ENCODE data around the gene LRRC73.

The LRRC73 gene

DNA sequence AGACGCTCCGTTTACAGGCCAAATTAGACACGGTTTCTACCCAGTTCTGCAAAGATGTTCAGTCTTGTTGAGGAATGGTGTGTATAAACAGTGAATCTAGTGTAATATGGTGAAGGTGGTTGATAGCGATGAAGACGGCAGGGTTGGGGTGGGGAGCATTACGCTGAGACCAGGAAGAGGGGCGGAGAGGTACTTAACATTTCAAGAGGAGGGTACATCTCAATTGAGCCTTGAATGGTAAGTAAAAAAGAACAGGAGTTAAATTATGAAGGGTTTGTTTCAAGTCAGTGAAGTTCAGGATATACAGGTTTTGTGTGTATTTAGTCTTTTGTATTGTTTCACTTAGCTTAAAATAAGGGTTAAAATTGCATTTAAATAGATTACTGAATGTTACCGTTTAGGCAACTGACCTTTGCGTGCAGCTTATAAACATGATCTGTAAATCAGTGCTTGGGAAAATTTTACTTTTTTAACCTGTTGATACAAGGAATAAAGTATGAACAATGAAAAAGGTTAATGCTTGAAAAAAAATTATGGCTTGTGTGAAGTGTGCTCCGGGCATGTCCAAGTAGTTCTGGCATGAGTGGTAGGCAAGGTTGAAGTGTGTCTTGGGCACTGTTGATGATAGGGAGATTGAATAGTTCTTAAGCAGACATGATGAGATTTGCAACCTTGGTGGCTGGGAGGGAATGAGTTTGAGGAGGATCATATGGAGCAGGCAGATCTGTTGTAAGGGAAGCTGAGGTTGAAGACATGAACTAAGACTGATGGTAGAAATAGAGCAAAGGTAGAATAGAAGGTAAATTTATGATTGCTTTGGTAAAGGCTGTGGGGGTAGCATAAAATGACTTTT is 7.6 kb upstream of the LRRC73 start:
- no peak for DNase-seq (ENCODE audit: low spot score)
- in situ Hi-C loops (cut with MboI; ENCODE audit: low pct_unique_long_range_greater_than_20kb, low sequenced_read_pairs, unreplicated experiment): no loop called here
- TF ChIP-seq, protein P1, sequence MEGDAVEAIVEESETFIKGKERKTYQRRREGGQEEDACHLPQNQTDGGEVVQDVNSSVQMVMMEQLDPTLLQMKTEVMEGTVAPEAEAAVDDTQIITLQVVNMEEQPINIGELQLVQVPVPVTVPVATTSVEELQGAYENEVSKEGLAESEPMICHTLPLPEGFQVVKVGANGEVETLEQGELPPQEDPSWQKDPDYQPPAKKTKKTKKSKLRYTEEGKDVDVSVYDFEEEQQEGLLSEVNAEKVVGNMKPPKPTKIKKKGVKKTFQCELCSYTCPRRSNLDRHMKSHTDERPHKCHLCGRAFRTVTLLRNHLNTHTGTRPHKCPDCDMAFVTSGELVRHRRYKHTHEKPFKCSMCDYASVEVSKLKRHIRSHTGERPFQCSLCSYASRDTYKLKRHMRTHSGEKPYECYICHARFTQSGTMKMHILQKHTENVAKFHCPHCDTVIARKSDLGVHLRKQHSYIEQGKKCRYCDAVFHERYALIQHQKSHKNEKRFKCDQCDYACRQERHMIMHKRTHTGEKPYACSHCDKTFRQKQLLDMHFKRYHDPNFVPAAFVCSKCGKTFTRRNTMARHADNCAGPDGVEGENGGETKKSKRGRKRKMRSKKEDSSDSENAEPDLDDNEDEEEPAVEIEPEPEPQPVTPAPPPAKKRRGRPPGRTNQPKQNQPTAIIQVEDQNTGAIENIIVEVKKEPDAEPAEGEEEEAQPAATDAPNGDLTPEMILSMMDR (IDR thresholded peaks at IDR 0.05; ENCODE audit: extremely low read depth, insufficient read depth, missing control alignments): no peak

DNA sequence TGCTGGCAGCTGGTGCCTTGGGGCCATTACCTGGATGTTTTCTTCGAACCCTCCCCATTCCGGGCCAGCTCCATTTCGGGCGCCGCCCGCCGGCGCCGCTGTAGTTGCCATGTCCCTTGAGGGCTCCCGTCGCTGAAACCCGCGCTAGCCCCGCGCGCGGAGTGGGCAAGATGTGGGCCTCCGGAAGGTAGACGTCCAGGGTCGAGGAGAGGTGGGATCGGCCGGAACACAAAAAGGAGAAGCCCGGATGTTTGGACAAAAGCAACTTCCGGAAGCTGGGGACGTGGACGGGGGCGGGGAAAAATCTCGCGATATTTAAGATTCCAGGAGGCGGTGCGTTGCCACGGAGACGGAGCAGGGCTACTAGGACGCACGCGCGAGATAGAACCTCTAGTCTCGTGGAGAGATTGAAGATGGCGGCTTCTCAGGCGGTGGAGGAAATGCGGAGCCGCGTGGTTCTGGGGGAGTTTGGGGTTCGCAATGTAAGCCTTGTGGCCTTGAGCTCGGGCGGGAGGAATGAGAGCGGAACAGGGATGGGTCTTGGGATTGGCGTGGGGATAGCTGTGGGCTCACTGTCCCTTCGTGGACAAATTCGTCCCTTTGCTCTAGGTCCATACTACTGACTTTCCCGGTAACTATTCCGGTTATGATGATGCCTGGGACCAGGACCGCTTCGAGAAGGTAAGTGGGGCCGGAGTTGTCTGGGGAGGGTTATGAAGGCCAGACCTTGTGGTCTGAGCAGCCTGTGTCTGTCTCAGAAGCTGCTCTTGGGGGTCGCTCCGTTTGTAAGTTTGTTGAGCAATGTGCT is 6.8 kb upstream of the LRRC73 start, which contains the start of the genes POLR1C and YIPF3:
TSS of gene POLR1C (plus strand) at position 393 of the 808 bp plus-strand sequence. CDS start at position 414, 21 bp downstream.
TSS of gene YIPF3 (minus strand) at position 230 of the 808 bp plus-strand sequence. CDS start at position 111, 119 bp downstream.
- in situ Hi-C loops (cut with MboI; ENCODE audit: low pct_unique_long_range_greater_than_20kb, low sequenced_read_pairs, unreplicated experiment): no loop called here
- TF ChIP-seq, protein P1 (IDR thresholded peaks at IDR 0.05; ENCODE audit: extremely low read depth, insufficient read depth, missing control alignments): no peak
- peak; percentile 96 for DNase-seq (ENCODE audit: low spot score)

DNA sequence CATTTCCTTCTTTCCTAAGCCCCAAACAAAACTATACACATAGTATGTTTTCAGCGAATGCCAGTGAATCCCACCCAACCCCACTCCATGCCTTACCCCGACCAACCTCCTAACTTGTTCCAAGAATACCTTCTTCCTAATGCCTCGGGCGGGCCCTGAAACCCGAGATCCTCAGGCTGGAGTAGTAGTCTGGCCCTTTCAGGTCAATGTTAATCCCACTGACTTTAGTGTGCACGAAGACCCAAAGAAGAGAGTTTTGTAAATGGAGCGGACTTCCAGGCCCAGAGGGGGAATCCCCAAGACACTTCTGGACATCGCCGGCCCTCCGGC is 6.2 kb upstream of the LRRC73 start:
- in situ Hi-C loops (cut with MboI; ENCODE audit: low pct_unique_long_range_greater_than_20kb, low sequenced_read_pairs, unreplicated experiment): no loop called here
- TF ChIP-seq, protein P1 (IDR thresholded peaks at IDR 0.05; ENCODE audit: extremely low read depth, insufficient read depth, missing control alignments): no peak
- no peak for DNase-seq (ENCODE audit: low spot score)

DNA sequence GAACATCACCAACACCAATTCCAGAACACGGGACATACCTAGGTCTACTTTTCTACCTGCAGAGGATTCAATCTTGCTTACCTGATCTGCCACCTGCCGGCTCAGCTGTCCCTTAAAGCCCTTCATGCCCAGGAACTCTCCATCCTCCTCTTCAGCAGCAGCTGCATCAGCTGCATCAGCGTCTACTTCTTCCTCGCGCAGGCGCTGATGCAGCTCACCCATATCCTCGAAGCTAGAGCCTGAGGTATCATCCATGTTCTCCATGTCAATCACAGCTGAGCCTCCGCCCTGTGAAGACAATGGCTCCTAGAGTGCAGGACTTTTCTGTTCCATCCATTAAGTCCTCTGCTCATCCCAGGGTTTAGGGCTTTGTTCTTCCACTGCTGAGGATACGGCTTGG is 5.7 kb upstream of the LRRC73 start:
- in situ Hi-C loops (cut with MboI; ENCODE audit: low pct_unique_long_range_greater_than_20kb, low sequenced_read_pairs, unreplicated experiment): no loop called here
- TF ChIP-seq, protein P1 (IDR thresholded peaks at IDR 0.05; ENCODE audit: extremely low read depth, insufficient read depth, missing control alignments): no peak

DNA sequence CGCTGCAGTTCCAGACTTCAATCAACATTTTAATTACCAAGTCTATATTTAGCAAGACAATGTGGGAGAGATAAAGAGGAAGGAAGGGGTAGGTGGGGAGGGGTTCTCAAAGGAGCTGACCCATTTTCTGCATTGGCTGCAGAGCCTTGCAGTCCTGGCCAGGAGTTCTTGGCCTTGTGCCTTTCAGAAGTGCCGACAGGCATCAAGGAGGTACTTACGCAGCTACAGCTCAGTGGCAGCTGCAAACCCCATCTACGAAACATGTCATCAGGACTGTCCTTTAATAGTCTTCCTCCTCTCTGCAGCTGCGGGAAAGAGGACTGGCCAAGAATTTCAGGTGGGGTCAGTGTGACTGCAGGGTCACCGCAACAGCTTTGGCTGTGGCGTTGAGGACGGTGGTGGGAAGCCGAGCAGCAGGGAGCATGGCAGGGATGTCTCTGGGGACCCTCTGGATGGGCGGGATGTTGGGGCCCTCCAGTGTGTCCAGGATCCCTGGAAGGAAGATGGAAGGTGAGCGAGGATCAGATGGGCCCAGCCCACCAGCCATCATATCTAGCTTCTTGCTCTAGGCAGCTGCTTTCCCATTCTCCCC is 1.8 kb upstream of the LRRC73 start:
- TF ChIP-seq, protein P1 (IDR thresholded peaks at IDR 0.05; ENCODE audit: extremely low read depth, insufficient read depth, missing control alignments): no peak
- in situ Hi-C loops (cut with MboI; ENCODE audit: low pct_unique_long_range_greater_than_20kb, low sequenced_read_pairs, unreplicated experiment): no loop called here
- DNase-seq (ENCODE audit: low spot score): no peak

More for the DNA sequence above, 5.7 kb upstream of the LRRC73 start:
- no peak for DNase-seq (ENCODE audit: low spot score)

DNA sequence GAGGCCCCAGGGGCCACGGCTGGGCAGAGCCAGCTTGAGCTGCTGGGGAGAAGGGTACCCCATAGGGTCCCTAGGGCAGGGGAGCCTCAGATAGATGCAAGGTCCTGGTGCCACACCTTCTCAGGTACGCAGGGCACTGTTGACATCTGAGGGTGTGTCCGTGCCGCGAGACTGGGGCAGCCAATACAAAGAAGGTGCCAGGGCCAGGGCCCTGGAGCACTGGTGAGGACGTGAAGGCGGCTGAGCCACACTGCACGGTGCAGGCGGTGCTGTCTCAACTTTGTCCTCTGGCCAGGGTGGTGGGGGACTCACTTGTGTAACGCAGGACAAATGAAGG is 649 bp upstream of the LRRC73 start:
- TF ChIP-seq, protein P1 (IDR thresholded peaks at IDR 0.05; ENCODE audit: extremely low read depth, insufficient read depth, missing control alignments): no peak
- no peak for DNase-seq (ENCODE audit: low spot score)
- in situ Hi-C loops (cut with MboI; ENCODE audit: low pct_unique_long_range_greater_than_20kb, low sequenced_read_pairs, unreplicated experiment): no loop called here

All from GM13977 (cell line).